ENCODE measurements around the gene NAXD. TPM values are rescaled to one million over a fixed set of nuclear protein-coding genes. Genes with fewer than 3 reads are reported as not detected.
"Not testable (repeated sequence)": the region's sequence is repeated elsewhere in the genome, so short reads cannot be mapped to it uniquely, and the experiment has no call there.

NAXD gene
- total RNA-seq, 4 donors from 2014 or later, result 20.4 to 25.8 (median 24.2) TPM

DNA sequence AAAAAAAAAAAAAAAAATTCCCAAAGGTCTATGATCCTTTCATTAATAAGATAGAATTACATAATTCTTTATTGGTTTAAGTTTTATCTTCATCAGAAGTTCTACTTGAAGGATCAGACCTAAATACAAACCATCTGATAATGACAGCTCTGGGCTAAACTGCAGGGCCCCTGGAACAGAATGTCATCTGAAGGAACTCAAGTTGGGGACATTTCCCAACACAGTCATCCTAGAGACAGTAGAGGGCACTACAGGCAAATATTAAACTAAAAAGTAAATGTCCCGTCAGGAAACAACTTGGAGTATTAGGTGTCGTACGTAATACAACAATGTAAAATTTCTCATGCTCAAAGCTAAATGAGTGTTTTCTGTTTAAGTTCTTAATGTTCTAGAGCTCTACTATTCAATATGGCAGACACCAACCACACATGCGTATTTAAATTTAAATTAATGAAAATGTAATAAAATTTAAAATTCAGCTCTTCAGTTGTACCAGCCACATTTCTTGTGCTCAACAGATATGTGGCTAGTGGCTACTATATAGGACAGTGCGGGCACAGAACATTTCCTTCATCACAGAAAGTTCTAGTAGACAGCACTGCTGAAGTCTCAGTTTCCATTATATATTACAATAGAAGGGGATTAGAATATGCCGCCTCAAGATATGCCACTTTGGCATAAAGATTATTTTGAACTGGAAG lies 21.8 kb upstream of the NAXD start:
- TF ChIP-seq, protein P1, sequence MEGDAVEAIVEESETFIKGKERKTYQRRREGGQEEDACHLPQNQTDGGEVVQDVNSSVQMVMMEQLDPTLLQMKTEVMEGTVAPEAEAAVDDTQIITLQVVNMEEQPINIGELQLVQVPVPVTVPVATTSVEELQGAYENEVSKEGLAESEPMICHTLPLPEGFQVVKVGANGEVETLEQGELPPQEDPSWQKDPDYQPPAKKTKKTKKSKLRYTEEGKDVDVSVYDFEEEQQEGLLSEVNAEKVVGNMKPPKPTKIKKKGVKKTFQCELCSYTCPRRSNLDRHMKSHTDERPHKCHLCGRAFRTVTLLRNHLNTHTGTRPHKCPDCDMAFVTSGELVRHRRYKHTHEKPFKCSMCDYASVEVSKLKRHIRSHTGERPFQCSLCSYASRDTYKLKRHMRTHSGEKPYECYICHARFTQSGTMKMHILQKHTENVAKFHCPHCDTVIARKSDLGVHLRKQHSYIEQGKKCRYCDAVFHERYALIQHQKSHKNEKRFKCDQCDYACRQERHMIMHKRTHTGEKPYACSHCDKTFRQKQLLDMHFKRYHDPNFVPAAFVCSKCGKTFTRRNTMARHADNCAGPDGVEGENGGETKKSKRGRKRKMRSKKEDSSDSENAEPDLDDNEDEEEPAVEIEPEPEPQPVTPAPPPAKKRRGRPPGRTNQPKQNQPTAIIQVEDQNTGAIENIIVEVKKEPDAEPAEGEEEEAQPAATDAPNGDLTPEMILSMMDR (IDR thresholded peaks at IDR 0.05), result no peak
- DNase-seq (ENCODE audit: low spot score) (no peak), ATAC-seq (ENCODE audit: low FRiP score) (no peak)

DNA sequence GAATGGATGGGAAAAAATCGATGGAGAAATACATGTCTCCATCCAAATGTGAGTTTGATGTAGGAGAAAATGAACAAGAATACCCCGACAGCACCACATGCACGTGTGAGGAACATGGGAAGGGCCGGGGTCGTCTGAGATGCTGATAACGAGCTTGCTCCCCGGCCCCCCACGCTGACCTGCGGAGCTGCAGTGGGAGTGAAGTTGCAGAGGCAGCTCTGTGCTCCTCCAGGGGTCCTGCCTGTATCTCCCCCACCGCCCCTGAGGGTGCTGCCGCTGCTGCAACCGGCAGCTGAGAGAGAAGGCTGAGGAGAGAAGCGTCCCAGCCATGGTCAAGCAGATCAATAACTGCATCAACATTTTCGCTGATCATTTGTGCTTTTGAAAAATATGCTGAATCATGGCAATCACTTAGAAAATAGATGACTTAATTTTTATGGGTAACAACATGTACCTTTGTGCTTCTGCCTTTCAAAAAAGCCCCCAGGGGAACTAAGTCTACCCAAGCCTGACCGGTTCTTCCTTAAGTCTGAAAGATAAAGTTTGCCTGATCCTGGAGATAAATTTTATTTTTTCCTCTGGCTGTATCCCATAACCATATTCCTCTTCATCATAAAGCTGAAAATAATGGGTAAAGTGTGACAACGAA lies 18.2 kb upstream of the NAXD start:
- TF ChIP-seq, protein P1 (IDR thresholded peaks at IDR 0.05), result no peak
- DNase-seq (ENCODE audit: low spot score) (no peak), ATAC-seq (ENCODE audit: low FRiP score) (no peak)

DNA sequence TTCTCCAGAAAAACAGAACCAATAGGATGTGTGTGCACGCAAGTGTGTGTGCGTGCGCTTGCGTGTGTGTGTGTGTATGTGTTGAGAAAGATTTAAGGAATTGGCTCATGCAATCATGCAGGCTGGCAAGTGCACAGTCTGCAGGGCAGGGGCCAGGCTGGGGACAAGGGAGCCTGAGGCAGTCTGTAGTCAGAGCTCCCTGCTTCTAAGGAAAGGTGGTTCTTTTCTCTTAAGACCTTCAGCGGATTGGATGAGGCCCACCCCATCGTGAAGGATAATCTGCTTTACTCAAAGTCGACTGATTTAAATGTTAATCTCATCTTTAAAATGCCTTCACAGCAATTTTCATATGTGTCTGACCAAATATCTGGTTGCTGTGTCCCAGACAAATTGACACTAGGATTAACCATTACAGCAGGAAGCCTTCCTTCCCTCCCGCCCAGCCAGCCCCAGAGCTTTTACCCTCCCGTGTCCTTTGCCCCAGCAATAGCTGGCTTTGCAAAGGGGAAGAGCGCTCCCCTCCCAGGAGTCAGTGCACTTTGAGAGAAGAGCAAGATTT lies 15.0 kb upstream of the NAXD start:
- TF ChIP-seq, protein P1 (IDR thresholded peaks at IDR 0.05), result no peak
- ATAC-seq (ENCODE audit: low FRiP score) (no peak), DNase-seq (ENCODE audit: low spot score) (no peak)

DNA sequence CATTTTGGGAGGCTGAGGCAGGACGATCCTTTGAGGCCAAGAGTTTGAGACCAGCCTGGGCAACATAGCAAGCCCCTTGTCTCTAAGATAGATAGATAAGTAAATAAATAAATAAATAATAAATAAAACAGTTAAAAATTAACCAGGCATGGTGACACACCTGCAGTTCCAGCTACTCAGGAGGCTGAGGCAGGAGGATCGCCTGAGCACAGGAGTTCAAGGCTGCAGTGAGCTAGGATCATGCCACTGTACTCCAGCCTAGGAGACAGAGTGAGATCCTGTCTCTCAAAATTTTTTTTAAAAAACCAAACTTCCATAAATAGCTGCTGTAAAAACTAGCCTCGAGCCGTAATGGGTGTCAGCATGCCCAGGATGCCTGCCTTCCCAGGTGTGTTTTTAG lies 14.4 kb upstream of the NAXD start:
- TF ChIP-seq, protein P1 (IDR thresholded peaks at IDR 0.05), result no peak
- DNase-seq (ENCODE audit: low spot score) (no peak), ATAC-seq (ENCODE audit: low FRiP score) (no peak)

DNA sequence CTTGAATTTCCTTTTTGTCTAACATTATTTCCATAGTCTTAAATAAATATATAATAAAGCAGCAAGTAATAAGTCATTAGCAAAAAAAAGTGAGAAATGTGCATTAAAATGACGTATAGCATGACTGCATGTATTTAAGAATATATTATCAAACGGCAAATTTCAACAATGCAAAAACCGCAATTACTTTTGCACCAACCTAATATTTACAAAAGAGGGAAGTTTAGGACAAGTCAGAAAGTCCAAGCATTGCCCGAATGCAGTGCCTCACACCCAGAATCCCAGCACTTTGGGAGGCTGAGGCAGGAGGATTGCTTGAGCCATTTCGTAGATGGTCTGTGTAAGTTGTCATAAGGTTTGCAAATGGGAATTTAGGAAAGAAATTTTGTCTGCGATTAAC lies 10.2 kb upstream of the NAXD start:
- TF ChIP-seq, protein P1 (IDR thresholded peaks at IDR 0.05), result no peak
- ATAC-seq (ENCODE audit: low FRiP score), result no peak
- no peak for DNase-seq (ENCODE audit: low spot score)

DNA sequence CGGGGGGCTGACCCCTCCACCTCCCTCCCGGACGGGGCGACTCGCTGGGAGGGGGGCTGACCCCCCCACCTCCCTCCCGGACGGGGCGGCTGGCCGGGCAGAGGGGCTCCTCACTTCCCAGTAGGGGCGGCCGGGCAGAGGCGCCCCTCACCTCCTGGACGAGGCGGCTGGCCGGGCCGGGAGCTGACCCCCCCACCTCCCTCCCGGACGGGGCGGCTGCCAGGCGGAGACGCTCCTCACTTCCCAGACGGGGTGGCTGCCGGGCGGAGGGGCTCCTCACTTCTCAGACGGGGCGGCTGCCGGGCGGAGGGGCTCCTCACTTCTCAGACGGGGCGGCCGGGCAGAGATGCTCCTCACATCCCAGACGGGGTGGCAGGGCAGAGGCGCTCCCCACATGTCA lies 9.1 kb upstream of the NAXD start:
- not testable (repeated sequence) for ATAC-seq (ENCODE audit: low FRiP score); DNase-seq (ENCODE audit: low spot score)

DNA sequence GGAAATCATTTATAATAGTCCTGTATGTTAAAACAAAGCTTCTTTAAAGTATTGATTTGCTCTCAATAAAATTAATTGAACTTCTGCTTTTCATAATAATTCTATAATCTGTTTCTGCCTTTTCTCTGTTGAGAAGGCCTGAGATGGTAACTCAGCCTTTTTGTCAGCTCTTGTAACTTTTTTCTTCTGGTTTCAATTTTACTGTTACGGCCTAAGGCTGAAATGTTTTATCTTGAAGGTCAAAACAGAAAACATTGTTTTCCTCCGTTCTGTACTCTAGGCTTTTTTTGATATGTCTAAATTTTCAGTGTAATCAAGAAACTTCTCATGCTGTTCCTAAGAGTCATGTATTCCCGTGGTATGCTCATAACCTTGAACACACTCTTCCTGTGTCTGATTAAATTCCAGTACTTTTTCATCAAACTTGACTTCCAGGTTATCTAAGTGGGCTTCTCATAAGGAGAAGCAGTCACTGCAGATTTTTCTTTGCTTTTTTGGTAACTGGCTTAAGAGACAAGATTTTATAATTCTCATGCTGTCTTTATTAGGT lies 7.6 kb upstream of the NAXD start:
- TF ChIP-seq, protein P1 (IDR thresholded peaks at IDR 0.05), result no peak
- ATAC-seq (ENCODE audit: low FRiP score), result no peak
- no peak for DNase-seq (ENCODE audit: low spot score)

Measured in omental fat pad (tissue), 4 donors.